Retinal pigment epithelial cell (primary cell): ENCODE data around the gene ANLN.

Source experiments
- DNase-seq: peaks from one replicate; pipeline ENCODE4 v3.0.0-alpha.2; 2010; ENCODE audit warnings: low read depth
- H3K4me3 ChIP-seq: 2 replicates; pipeline ENCODE4 v1.5.1; 2011; ENCODE audit warnings: mild to moderate bottlenecking, low read length, control low read depth, moderate library complexity
- CTCF ChIP-seq: conservative IDR thresholded peaks from 2 replicates; pipeline ENCODE4 v1.5.1; 2011; ENCODE audit warnings: low read depth, low read length, control low read depth, inconsistent platforms

The ANLN gene

GRCh38 chr7:36355490-36355889, 34.2 kb upstream of the ANLN start:
- no peak overlapping the region for H3K4me3 ChIP-seq
- TF ChIP-seq CTCF = no peak
- no peak for DNase-seq

GRCh38 chr7:36357054-36357453, 32.6 kb upstream of the ANLN start:
- no peak for TF ChIP-seq CTCF
- no peak for DNase-seq
- no peak overlapping the region for H3K4me3 ChIP-seq

- TF ChIP-seq CTCF = no peak
- H3K4me3 ChIP-seq = no peak overlapping the region
- DNase-seq = no peak
Observed at GRCh38 chr7:36358589-36358988, 31.1 kb upstream of the ANLN start.

- no peak overlapping the region for H3K4me3 ChIP-seq
- TF ChIP-seq CTCF = no peak
- no peak for DNase-seq
Observed at GRCh38 chr7:36360244-36360643, 29.4 kb upstream of the ANLN start.

GRCh38 chr7:36361227-36361626, 28.4 kb upstream of the ANLN start:
- DNase-seq = no peak
- no peak for TF ChIP-seq CTCF
- H3K4me3 ChIP-seq = no peak overlapping the region

- DNase-seq = no peak
- TF ChIP-seq CTCF = no peak
- no peak overlapping the region for H3K4me3 ChIP-seq
Observed at GRCh38 chr7:36363515-36363914, 26.1 kb upstream of the ANLN start.

DNA sequence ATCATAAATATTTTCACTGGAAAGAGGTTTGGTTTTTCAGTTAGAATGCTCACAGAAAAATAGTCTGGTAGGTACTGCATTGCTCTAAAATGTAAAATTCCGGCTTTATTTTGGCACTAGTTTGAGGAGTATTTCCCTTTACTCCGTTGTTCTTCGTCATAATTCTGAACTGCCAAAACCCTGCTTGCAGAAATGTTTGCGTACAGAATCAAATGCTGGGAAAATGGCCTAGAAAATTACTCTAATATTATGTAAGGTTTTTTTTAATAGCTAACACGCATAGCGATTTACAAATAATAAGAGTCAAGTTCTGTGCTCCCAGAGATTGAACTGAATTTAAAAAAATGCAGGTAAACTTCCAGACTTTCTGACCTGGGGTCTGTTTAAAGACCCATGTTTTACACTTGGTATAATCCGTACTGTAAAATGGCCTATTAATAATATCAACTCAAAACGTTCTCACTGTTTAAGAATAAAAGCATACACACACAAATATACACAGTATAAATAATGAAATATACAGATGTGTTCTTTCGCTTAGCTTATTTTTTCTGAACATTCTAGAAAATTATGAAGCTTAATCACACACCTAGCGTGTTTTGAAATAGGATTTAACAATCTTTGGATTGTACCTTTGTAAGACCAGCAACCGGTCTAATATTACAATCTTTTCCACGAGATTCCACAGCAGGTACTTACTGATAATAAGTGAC, 23.5 kb upstream of the ANLN start:
- DNase-seq = no peak
- H3K4me3 ChIP-seq = peak overlapping the region; percentile 77
- no peak for TF ChIP-seq CTCF
